Body of pancreas (tissue), 4 donors: ENCODE results near the gene ADAM33.

Experiments
- CTCF ChIP-seq, 7 experiments: fragments of 450-650 bp in 4 of 7; fragments of 200-600 bp in 3 of 7; sonication (generic) in 3 of 7; IDR thresholded peaks; one replicate each; pipeline ENCODE4 v1.5.1; 2016 to 2019; ENCODE audit warnings: antibody characterized with exemption in 7 of 7
- POLR2A ChIP-seq, 3 donors: fragments of 450-650 bp; IDR thresholded peaks; one replicate each; pipeline ENCODE4 v1.6.1; 2016; ENCODE audit warnings: antibody characterized with exemption in 3 of 3, mild to moderate bottlenecking in 2 of 3

DNA sequence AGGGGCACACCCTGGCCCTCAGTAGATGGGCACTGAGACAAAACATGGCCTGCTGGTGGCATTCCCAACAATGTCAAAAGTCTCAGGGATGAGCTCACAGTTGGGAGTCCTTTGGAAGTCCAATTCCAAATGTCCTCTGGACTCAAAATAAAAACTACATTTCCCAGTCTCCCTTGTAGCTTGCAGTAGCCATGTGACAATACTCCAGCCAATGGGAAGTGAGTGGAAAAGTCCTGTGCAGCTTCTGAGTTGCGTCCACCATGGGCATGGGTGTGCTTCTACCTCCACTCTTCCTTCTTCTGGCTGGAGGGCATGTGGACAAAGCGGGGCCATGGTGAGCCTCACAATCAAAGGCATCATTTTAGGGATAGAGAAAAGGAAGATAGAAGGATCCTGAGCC lies 5.8 kb upstream of the ADAM33 start:
- TF ChIP-seq CTCF (IDR thresholded peaks at IDR 0.05): no peak
- TF ChIP-seq POLR2A (IDR thresholded peaks at IDR 0.05): no peak
